NT2/D1 (cell line): ENCODE measurements around the gene PELI1.

Experiments
- DNase-seq: peaks from one replicate; pipeline ENCODE4 v3.0.0-alpha.2; 2011; ENCODE audit warnings: low read depth, low spot score
- H3K27me3 ChIP-seq: 2 replicates; pipeline ENCODE4 v1.6.0; 2011; ENCODE audit warnings: mild to moderate bottlenecking; ENCODE audit not compliant: insufficient read length, insufficient read depth
- H3K36me3 ChIP-seq: 2 replicates; pipeline ENCODE4 v1.6.1; 2011; ENCODE audit warnings: mild to moderate bottlenecking, low read length, mixed read lengths; ENCODE audit not compliant: insufficient read depth, insufficient read length
- H3K4me1 ChIP-seq: 2 replicates; pipeline ENCODE4 v1.5.1; 2011; ENCODE audit not compliant: insufficient read depth, insufficient read length
- H3K4me3 ChIP-seq: 2 replicates; pipeline ENCODE4 v1.5.1; 2011; ENCODE audit warnings: low read depth; ENCODE audit not compliant: insufficient read length
- H3K9ac ChIP-seq: 2 replicates; pipeline ENCODE4 v1.6.0; 2011; ENCODE audit warnings: low read depth; ENCODE audit not compliant: insufficient read length
- H3K9me3 ChIP-seq: 2 replicates; pipeline ENCODE4 v1.5.1; 2011; ENCODE audit warnings: mild to moderate bottlenecking, low read length; ENCODE audit not compliant: insufficient read depth
- SUZ12 ChIP-seq: IDR thresholded peaks from 2 replicates; pipeline ENCODE4 v1.6.1; 2011; ENCODE audit not compliant: insufficient read length, insufficient read depth; ENCODE audit errors: extremely low read depth
- YY1 ChIP-seq: IDR thresholded peaks from 2 replicates; pipeline ENCODE4 v1.6.1; 2011; ENCODE audit not compliant: insufficient read length, insufficient read depth
- ZNF274 ChIP-seq: IDR thresholded peaks from 2 replicates; pipeline ENCODE4 v1.6.1; 2011; ENCODE audit warnings: mild to moderate bottlenecking, low read depth, low read length

Gene PELI1

GRCh38 chr2:64144057-64145013 is at the start of gene PELI1:
Gene PELI1, minus strand, starts transcription at chr2:64144420. Its CDS starts 36,110 bp downstream, at chr2:64108310.
- H3K36me3 ChIP-seq, result no peaks in the 10 kb centered on the region
- H3K27me3 ChIP-seq, result no peaks in the 10 kb centered on the region
- H3K4me3 ChIP-seq, result peak within 1 kb of the TSS; percentile 79
- no peaks in the 10 kb centered on the region for H3K4me1 ChIP-seq
- H3K9me3 ChIP-seq, result no peaks in the 10 kb centered on the region
- TF ChIP-seq SUZ12 (no peak), YY1 (no peak), ZNF274 (no peak)
- peak within 1 kb of the TSS; percentile 85 for H3K9ac ChIP-seq
- peak; percentile 97 for DNase-seq

GRCh38 chr2:64193491-64193890 is 49.3 kb upstream of the PELI1 start:
- no peak overlapping the region for H3K9ac ChIP-seq
- no peak for DNase-seq
- H3K36me3 ChIP-seq, result no peaks in the 10 kb centered on the region
- no peaks in the 10 kb centered on the region for H3K9me3 ChIP-seq
- no peak for TF ChIP-seq SUZ12
- no peak for TF ChIP-seq YY1
- no peak for TF ChIP-seq ZNF274
- no peak overlapping the region for H3K4me3 ChIP-seq
- H3K27me3 ChIP-seq, result no peaks in the 10 kb centered on the region
- H3K4me1 ChIP-seq, result no peaks in the 10 kb centered on the region

GRCh38 chr2:64192664-64193105 is 48.5 kb upstream of the PELI1 start:
- no peaks in the 10 kb centered on the region for H3K4me1 ChIP-seq
- no peaks in the 10 kb centered on the region for H3K36me3 ChIP-seq
- H3K4me3 ChIP-seq, result no peak overlapping the region
- H3K27me3 ChIP-seq, result no peaks in the 10 kb centered on the region
- no peak overlapping the region for H3K9ac ChIP-seq
- DNase-seq, result no peak
- TF ChIP-seq SUZ12 (no peak), YY1 (no peak), ZNF274 (no peak)
- H3K9me3 ChIP-seq, result no peaks in the 10 kb centered on the region

GRCh38 chr2:64192125-64192479 is 47.9 kb upstream of the PELI1 start:
- H3K9me3 ChIP-seq, result no peaks in the 10 kb centered on the region
- H3K4me3 ChIP-seq, result no peak overlapping the region
- no peaks in the 10 kb centered on the region for H3K36me3 ChIP-seq
- no peak overlapping the region for H3K9ac ChIP-seq
- H3K27me3 ChIP-seq, result no peaks in the 10 kb centered on the region
- TF ChIP-seq ZNF274, result no peak
- TF ChIP-seq YY1, result no peak
- no peak for TF ChIP-seq SUZ12
- no peak for DNase-seq
- H3K4me1 ChIP-seq, result no peaks in the 10 kb centered on the region

- no peak for DNase-seq
- H3K4me3 ChIP-seq, result no peak overlapping the region
- no peaks in the 10 kb centered on the region for H3K27me3 ChIP-seq
- no peak overlapping the region for H3K9ac ChIP-seq
- no peaks in the 10 kb centered on the region for H3K4me1 ChIP-seq
- H3K36me3 ChIP-seq, result no peaks in the 10 kb centered on the region
- no peak for TF ChIP-seq ZNF274
- TF ChIP-seq YY1, result no peak
- TF ChIP-seq SUZ12, result no peak
- no peaks in the 10 kb centered on the region for H3K9me3 ChIP-seq
Observed at GRCh38 chr2:64189586-64189985, 45.4 kb upstream of the PELI1 start.

- H3K4me1 ChIP-seq, result no peaks in the 10 kb centered on the region
- H3K9me3 ChIP-seq, result no peaks in the 10 kb centered on the region
- TF ChIP-seq ZNF274, result no peak
- no peak for TF ChIP-seq SUZ12
- no peak for TF ChIP-seq YY1
- no peak for DNase-seq
- H3K9ac ChIP-seq, result no peak overlapping the region
- no peaks in the 10 kb centered on the region for H3K27me3 ChIP-seq
- H3K4me3 ChIP-seq, result no peak overlapping the region
- H3K36me3 ChIP-seq, result no peaks in the 10 kb centered on the region
Observed at GRCh38 chr2:64189167-64189566, 44.9 kb upstream of the PELI1 start.

GRCh38 chr2:64186699-64187605 is 42.7 kb upstream of the PELI1 start:
- no peaks in the 10 kb centered on the region for H3K27me3 ChIP-seq
- TF ChIP-seq ZNF274 (no peak), YY1 (no peak), SUZ12 (no peak)
- H3K36me3 ChIP-seq, result no peaks in the 10 kb centered on the region
- no peaks in the 10 kb centered on the region for H3K4me1 ChIP-seq
- no peaks in the 10 kb centered on the region for H3K9me3 ChIP-seq
- H3K9ac ChIP-seq, result no peak overlapping the region
- DNase-seq, result no peak
- H3K4me3 ChIP-seq, result no peak overlapping the region
